GM18498 (cell line): ENCODE measurements around the gene ADM.
A peak's percentile ranks its signal among the peaks of the same experiment; 100 is the strongest.

Experiments used
- ATAC-seq: cut with Tn5 transposase; IDR thresholded peaks from one replicate; pipeline ENCODE4 v1.9.1; 2021; ENCODE audit warnings: mild to moderate bottlenecking, moderate library complexity; ENCODE audit not compliant: unreplicated experiment

ADM gene

GRCh38 chr11:10289765-10290380 is 15.0 kb upstream of the ADM start:
- no peak for ATAC-seq

DNA sequence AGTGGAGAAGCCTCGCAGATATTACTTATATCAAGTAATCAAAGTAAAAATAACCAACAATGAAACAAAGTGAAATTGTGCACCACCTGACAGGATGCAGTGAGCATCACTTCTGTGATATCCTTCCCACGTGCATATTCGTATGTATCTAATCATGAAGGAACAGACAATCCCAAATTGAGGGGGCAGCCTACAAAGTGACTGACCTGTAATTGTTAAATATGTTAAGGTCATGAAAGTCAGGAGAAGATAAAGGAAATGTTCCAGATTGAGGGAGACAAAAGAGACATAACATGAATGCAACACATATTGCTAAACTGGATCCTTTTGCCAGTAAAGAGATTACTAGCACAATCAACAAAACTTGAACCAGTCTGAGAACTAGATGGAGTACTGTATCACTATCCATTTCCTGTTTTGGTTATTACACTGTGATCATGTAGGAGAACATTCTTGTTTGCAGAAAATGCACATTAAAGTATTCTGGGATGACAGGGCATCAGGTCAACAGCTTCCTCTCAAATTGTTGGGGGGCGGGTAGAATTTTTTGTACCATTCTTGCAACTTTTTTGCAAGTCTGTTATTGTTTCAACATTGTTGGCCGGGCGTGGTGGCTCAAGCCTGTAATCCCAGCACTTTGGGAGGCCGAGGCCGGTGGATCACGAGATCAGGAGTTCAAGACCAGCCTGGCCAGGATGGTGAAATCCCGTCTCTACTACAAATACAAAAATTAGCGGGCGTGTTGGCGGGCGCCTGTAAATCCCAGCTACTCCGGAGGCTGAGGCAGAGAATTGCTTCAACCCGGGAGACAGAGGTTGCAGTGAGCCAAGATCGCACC is 12.9 kb upstream of the ADM start:
- no peak for ATAC-seq

DNA sequence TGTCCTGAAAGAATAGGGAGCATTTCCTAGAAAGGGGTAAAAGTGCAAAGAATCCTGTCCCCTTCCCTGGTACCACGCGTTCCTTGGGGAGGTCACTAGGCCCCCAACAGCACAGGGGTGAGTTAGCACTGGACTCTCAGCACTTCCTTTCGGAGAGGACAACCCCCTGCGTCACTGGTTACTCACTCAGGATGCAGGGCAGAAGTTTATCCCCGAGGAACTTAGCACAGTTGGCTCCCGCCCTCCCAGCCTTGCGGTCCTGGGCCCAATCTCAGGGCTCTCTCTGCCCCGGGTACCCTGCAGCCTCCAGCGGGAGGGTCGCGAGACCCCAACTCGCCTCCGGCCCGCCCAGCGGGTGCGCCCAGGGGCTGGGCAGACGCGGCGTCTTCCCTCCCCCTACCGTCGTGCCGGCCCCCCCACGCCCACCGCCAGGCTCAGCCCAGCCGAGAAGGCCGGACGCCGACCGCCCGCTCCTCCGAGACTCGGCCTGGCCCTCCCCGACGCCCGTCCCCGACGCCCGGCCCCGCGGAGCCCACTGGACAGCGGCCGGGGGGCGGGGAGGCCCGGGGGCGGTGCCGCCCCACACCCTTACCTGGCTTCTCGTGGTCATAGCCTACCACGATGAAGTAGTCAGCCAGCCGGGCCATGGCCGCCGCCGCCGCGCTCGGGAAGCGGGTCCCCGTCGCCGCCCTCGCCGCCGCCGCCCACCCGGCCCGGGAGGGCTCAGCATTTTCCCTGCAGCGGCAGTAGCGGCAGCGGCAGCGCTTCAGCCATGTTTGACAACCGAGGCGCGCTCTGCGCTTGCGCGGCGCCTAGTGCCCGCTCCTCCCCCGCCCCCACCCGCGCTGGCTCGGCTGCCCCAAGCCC is 11.2 kb upstream of the ADM start, which contains the start of gene SBF2:
SBF2 (minus strand) TSS at position 797 of the 867 bp plus-strand sequence; CDS start at position 647, 150 bp downstream.
- ATAC-seq: peak; percentile 51

- ATAC-seq: no peak
Measured at GRCh38 chr11:10294290-10294953, 10.5 kb upstream of the ADM start.

- no peak for ATAC-seq
Measured at GRCh38 chr11:10295064-10295901, 9.6 kb upstream of the ADM start.

- ATAC-seq: peak; percentile 93
Measured at GRCh38 chr11:10298342-10298741, 6.5 kb upstream of the ADM start.

DNA sequence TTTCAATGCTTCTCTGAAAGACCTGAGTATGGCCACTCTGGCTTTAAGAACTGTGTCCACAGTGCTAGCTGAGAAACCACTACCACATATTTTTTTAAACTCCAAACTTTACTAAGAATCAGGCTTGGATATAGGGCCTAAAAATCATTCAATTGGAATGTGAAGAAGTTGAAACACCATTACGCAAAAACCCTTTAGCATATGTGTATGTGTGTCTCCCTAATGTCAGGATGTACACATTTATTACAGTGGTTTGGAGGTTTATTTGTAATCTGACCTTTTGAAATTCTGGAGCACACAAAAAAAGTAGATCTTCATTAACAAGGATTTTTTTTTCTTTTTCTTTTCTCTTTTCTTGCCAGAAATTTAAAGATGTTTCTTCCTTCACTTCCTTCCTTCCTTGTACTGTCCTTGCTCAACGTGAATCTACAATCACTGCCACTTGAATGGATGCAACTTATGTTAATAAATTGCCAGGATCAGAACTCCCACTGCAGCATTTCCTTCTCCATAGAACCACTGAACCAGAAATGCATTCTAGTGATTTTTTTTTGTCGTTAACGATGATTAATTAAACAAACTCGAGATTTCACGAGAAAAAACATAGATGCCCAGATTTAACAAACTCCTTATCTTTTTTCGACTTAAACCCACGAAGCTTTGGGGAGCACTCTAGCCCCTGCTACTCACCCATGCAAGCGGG is 3.1 kb upstream of the ADM start:
- no peak for ATAC-seq

- ATAC-seq: no peak
Measured at GRCh38 chr11:10302359-10302743, 2.5 kb upstream of the ADM start.

DNA sequence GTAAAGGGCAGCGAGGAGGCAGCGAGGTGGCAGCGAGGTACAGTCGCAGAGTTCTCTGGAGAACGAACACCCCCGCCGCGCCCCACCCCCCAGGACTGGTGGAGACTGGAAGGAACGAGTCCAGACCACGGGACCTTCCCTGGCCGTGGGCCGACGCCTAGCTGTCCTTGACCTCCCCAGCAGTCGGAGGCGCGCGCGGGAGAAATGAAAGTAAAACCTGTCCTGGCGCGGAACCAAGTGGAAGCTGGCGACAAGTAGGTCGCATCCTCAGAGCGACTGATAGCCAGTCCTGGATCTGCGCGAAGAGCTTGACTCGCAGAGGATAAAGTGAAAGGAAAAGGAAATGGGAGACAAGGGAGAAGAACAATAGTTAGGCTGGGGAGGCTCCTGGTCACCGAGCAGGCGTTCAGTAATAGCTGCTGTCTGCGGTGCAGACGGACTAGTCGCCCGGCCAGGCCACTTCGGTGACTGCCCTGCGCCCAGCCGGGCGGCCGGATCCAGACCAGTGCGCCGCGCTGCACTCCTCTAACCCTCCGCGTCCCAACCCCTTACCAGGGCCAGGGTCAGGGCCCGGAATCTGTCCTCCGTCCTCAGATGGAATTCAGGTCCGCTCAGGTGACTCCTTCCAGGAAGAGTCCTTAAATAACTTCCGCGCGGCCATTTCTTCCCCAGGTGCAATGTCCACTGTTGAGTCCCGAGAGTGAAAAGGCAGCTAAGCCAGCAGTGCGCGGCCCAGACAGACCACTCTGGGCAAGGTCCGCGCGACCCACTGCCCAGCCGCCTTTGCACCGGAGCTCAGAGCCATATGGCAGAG is 1.9 kb upstream of the ADM start:
- no peak for ATAC-seq

GRCh38 chr11:10303558-10304363 is 1.1 kb upstream of the ADM start:
- ATAC-seq: no peak

DNA sequence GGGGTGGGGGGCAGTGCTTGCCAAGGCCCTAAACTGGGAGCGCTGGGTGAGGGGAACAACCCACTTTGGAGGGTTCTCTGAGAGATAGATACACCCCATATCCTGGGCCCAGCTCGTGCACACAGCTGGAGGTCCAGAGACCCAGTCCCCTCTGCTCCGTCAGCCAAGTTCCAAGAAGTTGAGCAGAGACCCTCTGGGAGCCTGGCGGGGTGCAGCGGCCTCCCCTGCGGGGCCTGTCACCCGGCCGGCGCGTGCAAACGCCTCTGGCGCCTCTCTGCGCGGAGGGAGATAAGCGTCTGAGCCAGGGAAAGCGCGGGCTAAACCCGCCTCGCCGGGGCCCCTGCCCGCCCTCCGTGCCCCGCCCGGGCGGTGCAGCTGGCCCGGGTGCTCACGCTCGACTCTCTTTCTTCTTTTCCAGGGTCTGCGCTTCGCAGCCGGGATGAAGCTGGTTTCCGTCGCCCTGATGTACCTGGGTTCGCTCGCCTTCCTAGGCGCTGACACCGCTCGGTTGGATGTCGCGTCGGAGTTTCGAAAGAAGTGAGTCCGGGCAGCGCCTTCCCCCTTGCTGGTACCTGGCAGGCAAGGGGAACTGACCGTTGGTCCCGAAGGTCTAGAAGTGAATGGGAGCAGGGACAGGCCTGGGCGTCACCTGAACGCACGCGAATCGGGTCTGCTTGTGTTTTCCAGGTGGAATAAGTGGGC is 540 bp downstream of the ADM start:
- ATAC-seq: no peak

GRCh38 chr11:10305964-10306918 is 1.4 kb downstream of the ADM start:
- ATAC-seq: no peak

DNA sequence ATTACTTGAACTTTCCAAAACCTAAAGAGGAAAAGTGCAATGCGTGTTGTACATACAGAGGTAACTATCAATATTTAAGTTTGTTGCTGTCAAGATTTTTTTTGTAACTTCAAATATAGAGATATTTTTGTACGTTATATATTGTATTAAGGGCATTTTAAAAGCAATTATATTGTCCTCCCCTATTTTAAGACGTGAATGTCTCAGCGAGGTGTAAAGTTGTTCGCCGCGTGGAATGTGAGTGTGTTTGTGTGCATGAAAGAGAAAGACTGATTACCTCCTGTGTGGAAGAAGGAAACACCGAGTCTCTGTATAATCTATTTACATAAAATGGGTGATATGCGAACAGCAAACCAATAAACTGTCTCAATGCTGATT is 2.1 kb downstream of the ADM start:
- ATAC-seq: no peak

DNA sequence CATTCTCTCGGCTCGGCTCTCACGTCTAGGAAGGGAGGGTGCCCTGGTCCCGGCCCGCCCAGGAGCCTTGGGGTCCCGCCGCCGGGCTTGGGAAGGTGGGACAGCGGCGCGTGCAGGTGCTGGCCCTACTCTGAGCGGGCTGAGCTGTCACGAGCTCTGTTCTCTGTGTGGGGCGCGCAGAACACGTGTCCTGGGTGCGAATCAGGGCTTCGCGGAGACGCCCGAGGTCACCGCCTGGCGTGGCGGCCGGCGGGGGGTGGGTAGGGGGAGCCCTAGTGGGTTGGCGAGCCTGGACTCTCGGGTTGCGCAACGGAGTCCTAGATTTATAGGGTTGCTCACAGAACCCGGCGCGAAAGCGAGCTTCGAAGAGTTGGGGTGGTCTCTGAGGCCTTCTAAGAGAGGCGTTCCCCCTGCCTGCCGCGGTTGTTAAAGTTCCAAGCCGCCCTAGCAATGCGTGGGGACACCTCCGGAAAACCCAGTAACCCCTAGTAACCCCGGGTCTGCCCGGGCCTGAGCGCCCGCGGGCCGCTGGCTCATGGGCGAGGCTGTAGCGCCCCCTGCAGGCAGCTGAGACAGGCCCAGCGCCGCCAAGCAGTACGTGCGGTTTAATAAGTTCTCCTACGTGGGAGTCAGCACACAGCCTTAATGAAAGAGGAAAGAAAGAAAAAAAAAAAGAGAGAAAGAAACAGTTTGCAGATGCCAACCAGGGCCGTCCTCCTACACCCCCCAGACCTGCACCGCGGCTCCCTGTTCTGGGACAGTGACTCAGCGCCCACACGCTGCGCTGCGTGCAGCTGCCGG is 2.7 kb downstream of the ADM start:
- peak; percentile 70 for ATAC-seq
